Measurements from ENCODE around the gene TEAD4.
A peak's percentile ranks its signal among the peaks of the same experiment; 100 is the strongest.

TEAD4 gene

GRCh38 chr12:2959192-2959504 lies at the start of gene TEAD4:
TSS of gene TEAD4 (plus strand) at chr12:2959397.
- DNase-seq (ENCODE audit: low read depth) = peak; percentile 79

GRCh38 chr12:2912216-2912575 lies 47.0 kb upstream of the TEAD4 start:
- no peak for DNase-seq (ENCODE audit: low read depth)

- no peak for DNase-seq (ENCODE audit: low read depth)
These were observed 39.9 kb upstream of the TEAD4 start for GRCh38 chr12:2919249-2919648.

GRCh38 chr12:2922329-2922728 lies 36.9 kb upstream of the TEAD4 start:
- peak; percentile 10 for DNase-seq (ENCODE audit: low read depth)

GRCh38 chr12:2923057-2923456 lies 36.1 kb upstream of the TEAD4 start:
- no peak for DNase-seq (ENCODE audit: low read depth)

GRCh38 chr12:2924019-2924418 lies 35.2 kb upstream of the TEAD4 start:
- peak; percentile 86 for DNase-seq (ENCODE audit: low read depth)

GRCh38 chr12:2925322-2925995 lies 33.7 kb upstream of the TEAD4 start:
- DNase-seq (ENCODE audit: low read depth) = peak; percentile 15

GRCh38 chr12:2930865-2931264 lies 28.3 kb upstream of the TEAD4 start:
- no peak for DNase-seq (ENCODE audit: low read depth)

GRCh38 chr12:2933586-2933985 lies 25.6 kb upstream of the TEAD4 start:
- DNase-seq (ENCODE audit: low read depth) = no peak

- no peak for DNase-seq (ENCODE audit: low read depth)
These were observed 24.8 kb upstream of the TEAD4 start for GRCh38 chr12:2934371-2934770.

GRCh38 chr12:2936301-2936700 lies 22.9 kb upstream of the TEAD4 start:
- DNase-seq (ENCODE audit: low read depth) = no peak

- DNase-seq (ENCODE audit: low read depth) = no peak
These were observed 21.7 kb upstream of the TEAD4 start for GRCh38 chr12:2937500-2937899.

GRCh38 chr12:2939191-2939590 lies 20.0 kb upstream of the TEAD4 start:
- DNase-seq (ENCODE audit: low read depth) = no peak

GRCh38 chr12:2940564-2940963 lies 18.6 kb upstream of the TEAD4 start:
- no peak for DNase-seq (ENCODE audit: low read depth)

GRCh38 chr12:2941524-2941923 lies 17.7 kb upstream of the TEAD4 start:
- no peak for DNase-seq (ENCODE audit: low read depth)

GRCh38 chr12:2944401-2945047 lies 14.7 kb upstream of the TEAD4 start:
- peak; percentile 21 for DNase-seq (ENCODE audit: low read depth)

GRCh38 chr12:2949411-2949810 lies 9.8 kb upstream of the TEAD4 start:
- DNase-seq (ENCODE audit: low read depth) = no peak

GRCh38 chr12:2955888-2956287 lies 3.3 kb upstream of the TEAD4 start:
- no peak for DNase-seq (ENCODE audit: low read depth)

GRCh38 chr12:2957816-2958431 lies 1.3 kb upstream of the TEAD4 start:
- peak; percentile 17 for DNase-seq (ENCODE audit: low read depth)

- DNase-seq (ENCODE audit: low read depth) = peak; percentile 59
These were observed 585 bp upstream of the TEAD4 start for GRCh38 chr12:2958432-2959191.

GRCh38 chr12:2959505-2960389 lies 550 bp downstream of the TEAD4 start:
- peak; percentile 65 for DNase-seq (ENCODE audit: low read depth)

- DNase-seq (ENCODE audit: low read depth) = peak; percentile 28
These were observed 1.3 kb downstream of the TEAD4 start for GRCh38 chr12:2960390-2960956.

All from iris pigment epithelial cell (primary cell).